Type B pancreatic cell (in vitro differentiated cells): ENCODE data around the gene GRIK1. TPM values are rescaled to one million over a fixed set of nuclear protein-coding genes. Genes with fewer than 3 reads are reported as not detected.
A peak's percentile ranks its signal among the peaks of the same experiment; 100 is the strongest.

Source experiments
- DNase-seq: peaks from one replicate; pipeline ENCODE4 v3.0.0; 2021; ENCODE audit warnings: mixed read lengths; ENCODE audit not compliant: unreplicated experiment; ENCODE audit errors: extremely low spot score
- H3K27ac Mint-ChIP-seq: 2 replicates; pipeline ENCODE4 v1.8.0; 2021; ENCODE audit warnings: mild to moderate bottlenecking, mixed read lengths
- H3K27me3 Mint-ChIP-seq: 2 replicates; pipeline ENCODE4 v1.8.0; 2021; ENCODE audit warnings: mixed read lengths
- H3K36me3 Mint-ChIP-seq: 2 replicates; pipeline ENCODE4 v1.8.0; 2021; ENCODE audit warnings: mixed read lengths
- H3K4me1 Mint-ChIP-seq: one replicate; pipeline ENCODE4 v1.8.0; 2021; ENCODE audit warnings: mixed read lengths; ENCODE audit not compliant: unreplicated experiment
- H3K4me3 Mint-ChIP-seq: 2 replicates; pipeline ENCODE4 v1.8.0; 2021; ENCODE audit warnings: mild to moderate bottlenecking, mixed read lengths
- H3K9me3 Mint-ChIP-seq: 2 replicates; pipeline ENCODE4 v1.8.0; 2021; ENCODE audit warnings: mixed read lengths
- CTCF ChIP-seq: fragments of 200-600 bp; sonication (generic); conservative IDR thresholded peaks from 2 replicates; pipeline ENCODE4 v1.5.0; 2021; ENCODE audit warnings: antibody characterized with exemption, mild to moderate bottlenecking
- total RNA-seq: library from RNA; stranded (reverse); gene quantifications from 2 replicates; pipeline ENCODE4 v1.2.1, GENCODE V29; 2021; ENCODE audit warnings: low replicate concordance

Gene GRIK1
- total RNA-seq, 1 donor from 2014 or later: 6.1 TPM

GRCh38 chr21:29673096-29673610, 266.6 kb downstream of the GRIK1 start:
- Mint-ChIP-seq H3K4me3 (no peak overlapping the region), H3K4me1 (no peaks in the 10 kb centered on the region), H3K9me3 (no peaks in the 10 kb centered on the region), H3K36me3 (no peaks in the 10 kb centered on the region), H3K27me3 (peaks cover under 1% of the 10 kb centered on the region), H3K27ac (no peak overlapping the region)
- no peak for DNase-seq
- TF ChIP-seq CTCF: no peak

- Mint-ChIP-seq H3K27me3 (peaks cover 6% of the 10 kb centered on the region), H3K4me3 (no peak overlapping the region), H3K27ac (no peak overlapping the region), H3K4me1 (no peaks in the 10 kb centered on the region), H3K9me3 (no peaks in the 10 kb centered on the region), H3K36me3 (no peaks in the 10 kb centered on the region)
- no peak for DNase-seq
- peak; percentile 51 for TF ChIP-seq CTCF
These were observed 268.1 kb downstream of the GRIK1 start for GRCh38 chr21:29671728-29672127.

GRCh38 chr21:29670228-29670627, 269.6 kb downstream of the GRIK1 start:
- no peak overlapping the region for H3K4me3 Mint-ChIP-seq
- no peak for DNase-seq
- TF ChIP-seq CTCF: no peak
- H3K27me3 Mint-ChIP-seq: peaks cover 6% of the 10 kb centered on the region
- no peaks in the 10 kb centered on the region for H3K9me3 Mint-ChIP-seq
- no peaks in the 10 kb centered on the region for H3K4me1 Mint-ChIP-seq
- no peaks in the 10 kb centered on the region for H3K36me3 Mint-ChIP-seq
- no peak overlapping the region for H3K27ac Mint-ChIP-seq

GRCh38 chr21:29669416-29669815, 270.4 kb downstream of the GRIK1 start:
- H3K27ac Mint-ChIP-seq: no peak overlapping the region
- no peaks in the 10 kb centered on the region for H3K9me3 Mint-ChIP-seq
- H3K4me1 Mint-ChIP-seq: no peaks in the 10 kb centered on the region
- peaks cover 9% of the 10 kb centered on the region for H3K27me3 Mint-ChIP-seq
- DNase-seq: no peak
- TF ChIP-seq CTCF: no peak
- no peaks in the 10 kb centered on the region for H3K36me3 Mint-ChIP-seq
- no peak overlapping the region for H3K4me3 Mint-ChIP-seq

- Mint-ChIP-seq H3K4me1 (peaks cover 5% of the 10 kb centered on the region), H3K36me3 (no peaks in the 10 kb centered on the region), H3K27me3 (peaks cover 17% of the 10 kb centered on the region), H3K9me3 (no peaks in the 10 kb centered on the region), H3K27ac (no peak overlapping the region), H3K4me3 (no peak overlapping the region)
- TF ChIP-seq CTCF: no peak
- DNase-seq: no peak
These were observed 272.1 kb downstream of the GRIK1 start for GRCh38 chr21:29667651-29668050.

GRCh38 chr21:29664615-29665014, 275.2 kb downstream of the GRIK1 start:
- Mint-ChIP-seq H3K4me1 (peaks cover 5% of the 10 kb centered on the region), H3K36me3 (peaks cover 7% of the 10 kb centered on the region), H3K4me3 (no peak overlapping the region), H3K9me3 (no peaks in the 10 kb centered on the region), H3K27me3 (peaks cover 23% of the 10 kb centered on the region), H3K27ac (no peak overlapping the region)
- DNase-seq: no peak
- no peak for TF ChIP-seq CTCF
